ENCODE measurements around the gene LCMT2.

The LCMT2 gene, protein sequence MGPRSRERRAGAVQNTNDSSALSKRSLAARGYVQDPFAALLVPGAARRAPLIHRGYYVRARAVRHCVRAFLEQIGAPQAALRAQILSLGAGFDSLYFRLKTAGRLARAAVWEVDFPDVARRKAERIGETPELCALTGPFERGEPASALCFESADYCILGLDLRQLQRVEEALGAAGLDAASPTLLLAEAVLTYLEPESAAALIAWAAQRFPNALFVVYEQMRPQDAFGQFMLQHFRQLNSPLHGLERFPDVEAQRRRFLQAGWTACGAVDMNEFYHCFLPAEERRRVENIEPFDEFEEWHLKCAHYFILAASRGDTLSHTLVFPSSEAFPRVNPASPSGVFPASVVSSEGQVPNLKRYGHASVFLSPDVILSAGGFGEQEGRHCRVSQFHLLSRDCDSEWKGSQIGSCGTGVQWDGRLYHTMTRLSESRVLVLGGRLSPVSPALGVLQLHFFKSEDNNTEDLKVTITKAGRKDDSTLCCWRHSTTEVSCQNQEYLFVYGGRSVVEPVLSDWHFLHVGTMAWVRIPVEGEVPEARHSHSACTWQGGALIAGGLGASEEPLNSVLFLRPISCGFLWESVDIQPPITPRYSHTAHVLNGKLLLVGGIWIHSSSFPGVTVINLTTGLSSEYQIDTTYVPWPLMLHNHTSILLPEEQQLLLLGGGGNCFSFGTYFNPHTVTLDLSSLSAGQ

GRCh38 chr15:43329960-43330779 is at the start of gene LCMT2:
Gene LCMT2 (minus strand): TSS chr15:43330573. CDS start chr15:43330489, 84 bp downstream.
- Histone ChIP-seq H3K27me3 (ENCODE audit: insufficient read depth, low read depth) (no peaks in the 10 kb centered on the region), H3K9ac (peak within 1 kb of the TSS; percentile 75)
- TF ChIP-seq, protein P1, sequence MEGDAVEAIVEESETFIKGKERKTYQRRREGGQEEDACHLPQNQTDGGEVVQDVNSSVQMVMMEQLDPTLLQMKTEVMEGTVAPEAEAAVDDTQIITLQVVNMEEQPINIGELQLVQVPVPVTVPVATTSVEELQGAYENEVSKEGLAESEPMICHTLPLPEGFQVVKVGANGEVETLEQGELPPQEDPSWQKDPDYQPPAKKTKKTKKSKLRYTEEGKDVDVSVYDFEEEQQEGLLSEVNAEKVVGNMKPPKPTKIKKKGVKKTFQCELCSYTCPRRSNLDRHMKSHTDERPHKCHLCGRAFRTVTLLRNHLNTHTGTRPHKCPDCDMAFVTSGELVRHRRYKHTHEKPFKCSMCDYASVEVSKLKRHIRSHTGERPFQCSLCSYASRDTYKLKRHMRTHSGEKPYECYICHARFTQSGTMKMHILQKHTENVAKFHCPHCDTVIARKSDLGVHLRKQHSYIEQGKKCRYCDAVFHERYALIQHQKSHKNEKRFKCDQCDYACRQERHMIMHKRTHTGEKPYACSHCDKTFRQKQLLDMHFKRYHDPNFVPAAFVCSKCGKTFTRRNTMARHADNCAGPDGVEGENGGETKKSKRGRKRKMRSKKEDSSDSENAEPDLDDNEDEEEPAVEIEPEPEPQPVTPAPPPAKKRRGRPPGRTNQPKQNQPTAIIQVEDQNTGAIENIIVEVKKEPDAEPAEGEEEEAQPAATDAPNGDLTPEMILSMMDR (conservative IDR thresholded peaks at IDR 0.05; ENCODE audit: low read depth, low read length) = no peak

GRCh38 chr15:43378601-43379000 is 48.2 kb upstream of the LCMT2 start:
- Histone ChIP-seq H4K20me1 (ENCODE audit: insufficient read depth) (no peaks in the 10 kb centered on the region), H3K9ac (no peak overlapping the region), H3K27me3 (ENCODE audit: insufficient read depth, low read depth) (no peaks in the 10 kb centered on the region), H3K36me3 (ENCODE audit: insufficient read depth) (peaks cover 16% of the 10 kb centered on the region; the same call in 1 of the 2 replicates), H3K4me3 (IDR thresholded peaks at IDR 0.05; ENCODE audit: insufficient read depth, low read depth, low read length) (no peak overlapping the region), H2AFZ (ENCODE audit: low read depth) (no peak overlapping the region), H3K4me2 (no peak overlapping the region), H3K27ac (no peak overlapping the region), H3K79me2 (ENCODE audit: insufficient read depth, low read depth) (peaks cover 7% of the 10 kb centered on the region; the same call in 1 of the 2 replicates), H3K4me1 (ENCODE audit: low read depth, poor library complexity, severe bottlenecking) (peaks cover 3% of the 10 kb centered on the region)
- TF ChIP-seq, protein P1 (conservative IDR thresholded peaks at IDR 0.05; ENCODE audit: low read depth, low read length) = no peak

More at GRCh38 chr15:43329960-43330779, at the start of gene LCMT2:
- H2AFZ ChIP-seq (ENCODE audit: low read depth) = peak within 1 kb of the TSS; percentile 97
- H4K20me1 ChIP-seq (ENCODE audit: insufficient read depth) = no peaks in the 10 kb centered on the region
- no peaks in the 10 kb centered on the region for H3K4me1 ChIP-seq (ENCODE audit: low read depth, poor library complexity, severe bottlenecking)
- H3K27ac ChIP-seq = peak within 1 kb of the TSS; percentile 82
- peak within 1 kb of the TSS; percentile 59 for H3K4me2 ChIP-seq
- H3K4me3 ChIP-seq (IDR thresholded peaks at IDR 0.05; ENCODE audit: insufficient read depth, low read depth, low read length) = peak within 1 kb of the TSS; percentile 31
- no peaks in the 10 kb centered on the region for H3K79me2 ChIP-seq (ENCODE audit: insufficient read depth, low read depth)
- H3K36me3 ChIP-seq (ENCODE audit: insufficient read depth) = no peaks in the 10 kb centered on the region

DNA sequence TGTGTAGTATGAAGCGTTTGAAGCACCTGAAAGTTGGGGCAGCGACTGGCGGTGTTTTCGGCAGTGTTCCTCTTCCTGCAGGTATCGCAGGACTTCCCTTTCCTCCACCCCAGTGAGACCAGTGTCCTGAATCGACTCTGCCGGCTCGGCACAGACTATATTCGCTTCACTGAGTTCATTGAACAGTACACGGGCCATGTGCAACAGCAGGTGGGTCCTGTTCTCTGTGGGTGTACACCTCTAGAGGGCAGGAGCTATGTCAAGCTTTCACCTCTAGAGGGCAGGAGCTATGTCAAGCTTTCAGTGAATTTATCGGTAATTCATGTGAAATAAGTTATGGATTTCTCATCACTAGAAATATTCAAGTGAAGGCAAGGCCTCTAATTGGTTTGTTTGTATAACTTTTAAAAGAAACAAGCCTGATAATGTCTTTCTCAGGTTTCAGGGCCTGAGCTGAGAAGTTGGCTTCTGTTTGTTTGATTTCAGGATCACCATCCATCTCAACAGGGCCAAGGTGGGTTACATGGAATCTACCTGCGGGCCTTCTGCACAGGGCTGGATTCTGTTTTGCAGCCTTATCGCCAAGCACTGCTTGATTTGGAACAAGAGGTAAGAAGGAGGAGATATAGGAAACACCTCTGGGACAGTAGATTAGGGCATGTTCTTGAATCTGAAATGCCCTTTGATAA is 45.8 kb upstream of the LCMT2 start:
- no peak overlapping the region for H3K9ac ChIP-seq
- H3K4me1 ChIP-seq (ENCODE audit: low read depth, poor library complexity, severe bottlenecking) = peaks cover 11% of the 10 kb centered on the region
- H3K4me2 ChIP-seq = no peak overlapping the region
- H3K27ac ChIP-seq = no peak overlapping the region
- H2AFZ ChIP-seq (ENCODE audit: low read depth) = no peak overlapping the region
- no peaks in the 10 kb centered on the region for H3K27me3 ChIP-seq (ENCODE audit: insufficient read depth, low read depth)
- H3K79me2 ChIP-seq (ENCODE audit: insufficient read depth, low read depth) = peaks cover 17% of the 10 kb centered on the region; the same call in 1 of the 2 replicates
- TF ChIP-seq, protein P1 (conservative IDR thresholded peaks at IDR 0.05; ENCODE audit: low read depth, low read length) = peak; percentile 80
- H4K20me1 ChIP-seq (ENCODE audit: insufficient read depth) = no peaks in the 10 kb centered on the region
- H3K4me3 ChIP-seq (IDR thresholded peaks at IDR 0.05; ENCODE audit: insufficient read depth, low read depth, low read length) = no peak overlapping the region
- H3K36me3 ChIP-seq (ENCODE audit: insufficient read depth) = peaks cover 16% of the 10 kb centered on the region; the same call in 1 of the 2 replicates
